ENCODE data around the gene ELF2. TPM values are rescaled to one million over a fixed set of nuclear protein-coding genes. Genes with fewer than 3 reads are reported as not detected.
A peak's percentile ranks its signal among the peaks of the same experiment; 100 is the strongest.
"Not testable (repeated sequence)": the region's sequence is repeated elsewhere in the genome, so short reads cannot be mapped to it uniquely, and the experiment has no call there.

Gene ELF2
- total and polyA plus RNA-seq, 2 experiments from 2014 or later, result 38.2 to 48.8 TPM

- TF ChIP-seq EZH2phosphoT487 (IDR thresholded peaks at IDR 0.05; ENCODE audit: unreplicated experiment) (no peak), POLR2AphosphoS5 (IDR thresholded peaks at IDR 0.05; ENCODE audit: low read depth) (no peak), ETS1 (IDR thresholded peaks at IDR 0.05) (no peak), CREB1 (CRISPR knock-in tag; IDR thresholded peaks at IDR 0.05; ENCODE audit: low read depth) (no peak)
These were observed 154.2 kb downstream of the ELF2 start (continued) for GRCh38 chr4:139022835-139023234.

- not testable (repeated sequence) for H3K27me3 ChIP-seq (ENCODE audit: insufficient read depth); H3K9me2 ChIP-seq (ENCODE audit: insufficient read depth); H3K9me3 Mint-ChIP-seq; H3K27me3 Mint-ChIP-seq (ENCODE audit: insufficient read depth, low read depth, poor library complexity); H2AFZ ChIP-seq; H3K27ac Mint-ChIP-seq; H3K36me3 ChIP-seq (ENCODE audit: insufficient read depth)
- H3K4me3 ChIP-seq, result peak overlapping the region; percentile 77
- Mint-ChIP-seq H3K36me3 (ENCODE audit: low read depth) (peaks cover 37% of the 10 kb centered on the region), H3K4me3 (peak overlapping the region; percentile 55; the same call in 2 of the 3 replicates), H3K4me1 (peaks cover 59% of the 10 kb centered on the region)
- ATAC-seq (peak; percentile 7), DNase-seq (ENCODE audit: low spot score) (peak; percentile 45)
- H3K4me2 ChIP-seq, result peak overlapping the region; percentile 83
- H3F3A ChIP-seq (replicated peaks; ENCODE audit: low read depth), result peaks cover 21% of the 10 kb centered on the region
- peaks cover 49% of the 10 kb centered on the region for H4K20me1 ChIP-seq (replicated peaks; ENCODE audit: insufficient read depth)
- peak overlapping the region; percentile 94 for H3K27ac ChIP-seq (ENCODE audit: low read depth)
- H3K79me2 ChIP-seq (replicated peaks; ENCODE audit: insufficient read depth), result peaks cover 98% of the 10 kb centered on the region
- H3K4me1 ChIP-seq (ENCODE audit: insufficient read depth), result peaks cover 74% of the 10 kb centered on the region
These were observed 155.9 kb downstream of the ELF2 start for GRCh38 chr4:139021071-139021470.

GRCh38 chr4:139020384-139020783, 156.6 kb downstream of the ELF2 start:
- H3F3A ChIP-seq (replicated peaks; ENCODE audit: low read depth), result peaks cover 21% of the 10 kb centered on the region
- peaks cover 59% of the 10 kb centered on the region for H3K4me1 Mint-ChIP-seq
- peak overlapping the region; percentile 55 for H3K4me3 Mint-ChIP-seq
- peak overlapping the region; percentile 94 for H3K27ac ChIP-seq (ENCODE audit: low read depth)
- H4K20me1 ChIP-seq (replicated peaks; ENCODE audit: insufficient read depth), result peaks cover 45% of the 10 kb centered on the region
- H3K4me1 ChIP-seq (ENCODE audit: insufficient read depth), result peaks cover 71% of the 10 kb centered on the region
- peaks cover 5% of the 10 kb centered on the region for H3K27me3 Mint-ChIP-seq (ENCODE audit: insufficient read depth, low read depth, poor library complexity)
- peak; percentile 82 for DNase-seq (ENCODE audit: low spot score)
- peaks cover 37% of the 10 kb centered on the region for H3K36me3 Mint-ChIP-seq (ENCODE audit: low read depth)
- no peaks in the 10 kb centered on the region for H3K36me3 ChIP-seq (ENCODE audit: insufficient read depth)
- no peaks in the 10 kb centered on the region; the same call in 2 of the 3 replicates for H3K9me3 Mint-ChIP-seq
- H3K79me2 ChIP-seq (replicated peaks; ENCODE audit: insufficient read depth), result peaks cover 92% of the 10 kb centered on the region
- H3K9me2 ChIP-seq (ENCODE audit: insufficient read depth), result no peaks in the 10 kb centered on the region
- peak; percentile 25 for ATAC-seq
- H2AFZ ChIP-seq, result no peak overlapping the region
- no peaks in the 10 kb centered on the region for H3K27me3 ChIP-seq (ENCODE audit: insufficient read depth)
- H3K4me3 ChIP-seq, result peak overlapping the region; percentile 77
- peak overlapping the region; percentile 83 for H3K4me2 ChIP-seq
- H3K27ac Mint-ChIP-seq, result peak overlapping the region; percentile 64
- TF ChIP-seq REST (IDR thresholded peaks at IDR 0.05; ENCODE audit: unreplicated experiment) (no peak), EZH2phosphoT487 (IDR thresholded peaks at IDR 0.05; ENCODE audit: unreplicated experiment) (no peak), ETS1 (IDR thresholded peaks at IDR 0.05) (no peak), ZNF462 (CRISPR knock-in tag; IDR thresholded peaks at IDR 0.05) (peak; percentile 24; the same call in 1 of the 2 replicates), JUNB (IDR thresholded peaks at IDR 0.05; ENCODE audit: unreplicated experiment) (no peak), ZNF114 (CRISPR knock-in tag; IDR thresholded peaks at IDR 0.05) (no peak)
